Heart left ventricle (tissue), 16 donors: ENCODE measurements around the gene AHNAK2. TPM values are rescaled to one million over a fixed set of nuclear protein-coding genes. Genes with fewer than 3 reads are reported as not detected.

ENCODE experiments used
- ATAC-seq, 4 donors: fragments of 200-7000 bp; cut with Tn5 transposase; one replicate each; pipeline ENCODE4 v1.9.1; 2020 to 2022; ENCODE audit warnings: moderate library complexity in 4 of 4, mild to moderate bottlenecking in 3 of 4, moderate number of reproducible peaks in 1 of 4
- DNase-seq, 5 donors: peaks; one replicate each; pipeline ENCODE4 v3.0.0-alpha.2; 2020
- H3K27ac ChIP-seq, 12 donors: fragments of 200-600 bp; sonication (generic) in 4 of 12; one replicate each; pipeline versions ENCODE4 v1.5.0 to v1.8.0; 2016 to 2022; ENCODE audit warnings: mild to moderate bottlenecking in 2 of 12
- H3K27me3 ChIP-seq, 9 donors: fragments of 200-600 bp; sonication (generic) in 2 of 9; one replicate each; pipeline versions ENCODE4 v1.5.1 to v1.8.0; 2016 to 2022; ENCODE audit warnings: mild to moderate bottlenecking in 3 of 9
- H3K36me3 ChIP-seq, 9 donors: fragments of 200-600 bp; sonication (generic) in 2 of 9; one replicate each; pipeline versions ENCODE4 v1.5.0 to v1.8.0; 2018 to 2022; ENCODE audit warnings: mild to moderate bottlenecking in 2 of 9
- H3K4me1 ChIP-seq, 12 donors: fragments of 200-600 bp; sonication (generic) in 4 of 12; one replicate each; pipeline versions ENCODE4 v1.5.0 to v1.8.0; 2016 to 2022; ENCODE audit warnings: mild to moderate bottlenecking in 3 of 12
- H3K4me3 ChIP-seq, 12 donors: fragments of 200-600 bp; sonication (generic) in 4 of 12; one replicate each; pipeline versions ENCODE4 v1.5.0 to v1.8.0; 2017 to 2022; ENCODE audit warnings: mild to moderate bottlenecking in 9 of 12, moderate library complexity in 4 of 12
- H3K9me3 ChIP-seq, 12 donors: fragments of 200-600 bp; sonication (generic) in 4 of 12; one replicate each; pipeline versions ENCODE4 v1.5.0 to v1.8.0; 2016 to 2022; ENCODE audit warnings: mild to moderate bottlenecking in 1 of 12
- CTCF ChIP-seq, 12 donors: fragments of 200-600 bp; sonication (generic) in 4 of 12; IDR thresholded peaks; one replicate each; pipeline versions ENCODE4 v1.5.0 to v1.8.0; 2018 to 2022; ENCODE audit warnings: antibody characterized with exemption in 12 of 12, mild to moderate bottlenecking in 5 of 12
- POLR2A ChIP-seq, 2 donors: fragments of 450-650 bp; IDR thresholded peaks; one replicate each; pipeline ENCODE4 v1.6.1; 2017; ENCODE audit warnings: antibody characterized with exemption in 2 of 2, mild to moderate bottlenecking in 2 of 2, moderate library complexity in 2 of 2
- WGBS, 4 donors: extraction: QIAGEN DNeasy Blood & Tissue Kit in 2 of 4; methylation state at CpG; one replicate each; pipeline versions ENCODE4 v1.1.5 to v1.1.7; 2013 to 2018; 5-methylcytosine and 5-hydroxymethylcytosine counted together
- intact Hi-C, 10 donors: fragments of 100-400 bp; cut with DNase I; formaldehyde crosslinking; loops; one replicate each; pipeline versions ENCODE4 v1.11.1 to v1.14.2; 2022
- polyA plus RNA-seq, 2 donors: library from polyadenylated mRNA; stranded (reverse); fragments of 200-250 nt; gene quantifications; one replicate each; pipeline ENCODE4 v1.2.3, GENCODE V29; 2013
- total RNA-seq, 9 donors: library from RNA; depleted of rRNA in 2 of 9; stranded (reverse); fragments of >200 nt in 2 of 9; fragmentation: NEBNext Ultra II Directional in 3 of 9; extraction: Animal tissue kit (Norgen Biotek cat#: 25700) in 3 of 9; gene quantifications; one replicate each; pipeline versions ENCODE4 v1.1.0 to v1.2.4, GENCODE V29; 2016 to 2023
- donor health status: ischemic (EF 13 %, LVEDD 7.1; RV severe dilation, severe dysfunction).
- donor health status: healthy with polysubstance abuse.
- donor health status: DM: no; HTN: yes; CAD: no.
- donor health status: DM: no; HTN: no; CAD: no.
- donor health status: ischemic (EF 25% LVEDD 6.9; RV normal size, moderate dysfunction).
- donor health status: ischemic (EF 25% LVEDD 5.7; RV mildly dilated, moderate dysfunction).
- donor health status: healthy.
- donor health status: DM: yes; HTN: yes; CAD: no.
- donor health status: ischemic (EF 35%, LVEDD 5.7; RV mildly dilated, moderate dysfunction).
- donor health status: nonischemic (EF 11% LVEDD 7.7; RV severe dilation, severe dysfunction).
- donor health status: DM: yes; HTN: yes; CAD: no.
- donor health status: PGD.
- donor health status: ischemic (EF 29% LVEDD 5.4; RV normal size, mild dysfunction).
- donor health status: nonischemic (EF 23%, LVEDD 6.1; RV moderate dilation, normal function).

Gene AHNAK2
- total and polyA plus RNA-seq, 11 donors, result 1.5 to 22.3 (median 2.9) TPM

GRCh38 chr14:104889375-104889757 is 88.8 kb downstream of the AHNAK2 start:
- Histone ChIP-seq H3K36me3 (peaks cover 0 to 37% (median 6%) of the 10 kb centered on the region in 9 donors), H3K9me3 (no peaks in the 10 kb centered on the region), H3K4me1 (peaks cover 0 to 3% (median 0%) of the 10 kb centered on the region in 12 donors), H3K27ac (no peak overlapping the region), H3K4me3 (no peak overlapping the region), H3K27me3 (no peaks in the 10 kb centered on the region)
- DNase-seq (no peak), ATAC-seq (no peak)
- WGBS, 4 donors, result 91 to 93% (median 93%) methylated on average over 22 to 23 of the region's 23 CpGs
- TF ChIP-seq POLR2A (IDR thresholded peaks at IDR 0.05), result no peak
- TF ChIP-seq CTCF (IDR thresholded peaks at IDR 0.05), result no peak
- intact Hi-C loops, result no loop called here

GRCh38 chr14:104888489-104889374 is 89.4 kb downstream of the AHNAK2 start:
- intact Hi-C loops, result no loop called here
- Histone ChIP-seq H3K9me3 (no peaks in the 10 kb centered on the region), H3K27me3 (no peaks in the 10 kb centered on the region), H3K4me3 (no peak overlapping the region), H3K36me3 (peaks cover 0 to 40% (median 8%) of the 10 kb centered on the region in 9 donors), H3K27ac (no peak overlapping the region), H3K4me1 (no peaks in the 10 kb centered on the region)
- 87 to 96% (median 92%) methylated on average over 8 to 26 of the region's 26 CpGs for WGBS, 4 donors
- TF ChIP-seq POLR2A (IDR thresholded peaks at IDR 0.05) (no peak), CTCF (IDR thresholded peaks at IDR 0.05) (no peak)
- DNase-seq, result peak in 3 of 5 donors; percentile 23 to 59 (median 26)
- ATAC-seq, result no peak

- TF ChIP-seq CTCF (IDR thresholded peaks at IDR 0.05) (no peak), POLR2A (IDR thresholded peaks at IDR 0.05) (no peak)
- 93 to 94% (median 93%) methylated on average over 14 to 33 of the region's 33 CpGs for WGBS, 4 donors
- Histone ChIP-seq H3K27ac (no peak overlapping the region), H3K4me3 (no peak overlapping the region), H3K4me1 (no peaks in the 10 kb centered on the region), H3K9me3 (no peaks in the 10 kb centered on the region), H3K36me3 (peaks cover 0 to 44% (median 12%) of the 10 kb centered on the region in 9 donors), H3K27me3 (no peaks in the 10 kb centered on the region)
- ATAC-seq, result no peak
- intact Hi-C loops, result no loop called here
- peak in 3 of 5 donors; percentile 10 to 55 (median 25) for DNase-seq
Observed at GRCh38 chr14:104887623-104888488, 90.3 kb downstream of the AHNAK2 start.

Other genes with a start within 250 kb of the AHNAK2 start
- gene SIVA1, start 225.2 kb downstream of the AHNAK2 start, total RNA-seq, result 100 to 1,000 TPM in 2 of 9 donors, 10 to 100 TPM in 7; 41.0 to 203 (median 53.9) TPM
- 100 to 1,000 TPM; 126 to 191 TPM for gene SIVA1, start 225.2 kb downstream of the AHNAK2 start, polyA plus RNA-seq
- 100 to 1,000 TPM; 115 to 173 (median 143) TPM for gene AKT1, start 182.6 kb downstream of the AHNAK2 start, total RNA-seq
- 100 to 1,000 TPM; 108 to 129 TPM for gene AKT1, start 182.6 kb downstream of the AHNAK2 start, polyA plus RNA-seq
- 10 to 100 TPM in 3 of 9 donors, 1 to 10 TPM in 6; 4.9 to 12.9 (median 7.4) TPM for gene ZBTB42, start 177.3 kb downstream of the AHNAK2 start, total RNA-seq
- 10 to 100 TPM in 1 of 2 donors, 1 to 10 TPM in 1; 4.2 to 12.3 TPM for gene ZBTB42, start 177.3 kb downstream of the AHNAK2 start, polyA plus RNA-seq
- 10 to 100 TPM in 8 of 9 donors, 1 to 10 TPM in 1; 9.1 to 21.9 (median 12.5) TPM for gene CEP170B, start 113.1 kb downstream of the AHNAK2 start, total RNA-seq
- gene CEP170B, start 113.1 kb downstream of the AHNAK2 start, polyA plus RNA-seq, result 10 to 100 TPM in 1 of 2 donors, 1 to 10 TPM in 1; 7.5 to 17.9 TPM
- 1 to 10 TPM in 1 of 9 donors, under 1 TPM in 4, not detected in 4; 0.25 to 1.5 (median 0.40) TPM for gene PLD4, start 53.5 kb downstream of the AHNAK2 start, total RNA-seq
- gene PLD4, start 53.5 kb downstream of the AHNAK2 start, polyA plus RNA-seq, result under 1 TPM in 1 of 2 donors, not detected in 1; 0.12 TPM
- gene CLBA1, start 7.4 kb upstream of the AHNAK2 start, total RNA-seq, result 1 to 10 TPM in 7 of 9 donors, under 1 TPM in 2; 0.76 to 3.7 (median 2.6) TPM
- gene CLBA1, start 7.4 kb upstream of the AHNAK2 start, polyA plus RNA-seq, result 1 to 10 TPM; 1.3 to 3.7 TPM
- gene CDCA4, start 42.7 kb upstream of the AHNAK2 start, total RNA-seq, result 1 to 10 TPM; 1.4 to 6.0 (median 2.4) TPM
- 1 to 10 TPM; 2.3 to 3.3 TPM for gene CDCA4, start 42.7 kb upstream of the AHNAK2 start, polyA plus RNA-seq
- 1 to 10 TPM in 3 of 9 donors, under 1 TPM in 6; 0.27 to 5.3 (median 0.77) TPM for gene GPR132, start 87.1 kb upstream of the AHNAK2 start, total RNA-seq
- gene GPR132, start 87.1 kb upstream of the AHNAK2 start, polyA plus RNA-seq, result under 1 TPM; 0.50 to 0.51 TPM
- gene JAG2, start 190.4 kb upstream of the AHNAK2 start, total RNA-seq, result 10 to 100 TPM; 20.4 to 62.4 (median 28.6) TPM
- 10 to 100 TPM; 19.1 to 25.2 TPM for gene JAG2, start 190.4 kb upstream of the AHNAK2 start, polyA plus RNA-seq
- gene NUDT14, start 202.9 kb upstream of the AHNAK2 start, total RNA-seq, result 10 to 100 TPM; 16.7 to 48.9 (median 23.8) TPM
- gene NUDT14, start 202.9 kb upstream of the AHNAK2 start, polyA plus RNA-seq, result 10 to 100 TPM; 14.3 to 29.6 TPM